CD4-positive, alpha-beta T cell treated with Interleukin-4 for 1 hour (primary cell): ENCODE data around the gene NTM.

Source experiments
- DNase-seq, 2 donors: peaks; one replicate each; pipeline ENCODE4 v3.0.0-alpha.2; 2020 to 2022

The NTM gene

GRCh38 chr11:131880316-131880715 lies 509.9 kb downstream of the NTM start:
- DNase-seq: no peak

DNA sequence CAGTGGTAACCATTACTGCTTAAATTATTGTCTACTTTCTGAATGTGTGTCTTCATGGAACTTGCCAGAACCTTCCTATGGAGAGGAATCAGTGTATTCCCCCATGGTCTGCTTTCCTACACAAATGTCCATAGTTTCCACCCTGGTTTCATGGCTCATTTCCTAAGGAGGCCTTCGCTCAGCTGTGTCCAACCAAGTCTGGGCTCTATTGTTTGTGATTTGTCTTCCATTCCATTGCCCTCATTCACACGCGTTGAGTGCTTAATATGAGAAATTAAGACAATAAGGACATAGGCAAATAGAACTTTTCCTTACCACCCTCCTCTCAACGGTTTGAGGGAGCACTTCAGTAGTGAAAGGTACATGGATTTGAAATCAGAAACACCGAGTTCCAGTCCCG lies 510.6 kb downstream of the NTM start:
- no peak for DNase-seq

- no peak for DNase-seq
Measured at GRCh38 chr11:131883332-131883731, 512.9 kb downstream of the NTM start.

- DNase-seq: no peak
Measured at GRCh38 chr11:131884461-131885073, 514.2 kb downstream of the NTM start.

DNA sequence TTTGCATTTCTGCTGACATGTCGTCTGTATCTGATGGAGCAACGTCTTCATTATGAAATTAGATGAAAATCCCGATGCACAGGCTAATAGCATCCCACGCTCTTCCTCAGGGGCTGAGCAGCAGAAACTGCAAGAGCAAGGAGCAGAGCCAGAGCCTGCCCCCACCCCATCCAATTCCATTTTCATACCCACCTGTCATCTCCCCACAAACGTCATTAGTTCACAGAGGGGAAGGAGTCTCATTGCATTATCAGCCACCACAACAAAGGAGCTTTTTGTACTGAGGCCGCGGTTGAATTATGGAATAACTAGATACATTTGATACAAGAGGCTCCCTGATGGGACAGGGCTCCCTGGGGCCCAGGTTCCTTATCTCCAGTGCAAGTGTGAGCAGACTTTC lies 515.0 kb downstream of the NTM start:
- no peak for DNase-seq

GRCh38 chr11:131886201-131886600 lies 515.8 kb downstream of the NTM start:
- DNase-seq: no peak

DNA sequence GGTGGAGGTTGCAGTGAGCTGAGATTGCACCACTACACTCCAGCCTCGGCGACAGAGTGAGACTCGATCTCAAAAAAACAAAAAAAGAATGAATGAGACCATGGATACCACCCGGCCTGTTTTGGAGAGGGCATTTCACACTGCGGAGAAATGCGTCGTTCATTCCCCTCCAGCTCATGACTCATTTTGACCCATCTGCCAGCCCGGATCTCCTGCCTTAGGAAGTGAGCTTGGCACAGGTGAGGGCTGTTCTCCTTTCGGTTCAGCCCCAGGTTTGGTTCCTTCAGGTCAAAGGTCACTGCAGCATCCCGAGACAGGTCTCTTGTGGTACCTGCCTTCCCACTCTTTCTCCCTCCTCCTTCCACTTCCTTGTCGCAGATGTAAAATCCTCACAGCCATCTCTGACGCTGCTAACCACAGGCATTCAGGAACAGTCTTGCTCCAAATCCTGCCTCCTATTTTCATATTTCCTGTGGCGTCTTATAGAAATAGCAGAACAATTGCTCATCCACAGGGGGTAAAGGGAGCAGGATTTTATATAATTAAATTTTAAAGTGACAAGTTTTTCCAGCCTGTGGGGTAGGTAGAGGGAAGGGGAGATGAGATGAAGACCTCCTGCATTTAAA lies 517.9 kb downstream of the NTM start:
- DNase-seq: no peak

DNA sequence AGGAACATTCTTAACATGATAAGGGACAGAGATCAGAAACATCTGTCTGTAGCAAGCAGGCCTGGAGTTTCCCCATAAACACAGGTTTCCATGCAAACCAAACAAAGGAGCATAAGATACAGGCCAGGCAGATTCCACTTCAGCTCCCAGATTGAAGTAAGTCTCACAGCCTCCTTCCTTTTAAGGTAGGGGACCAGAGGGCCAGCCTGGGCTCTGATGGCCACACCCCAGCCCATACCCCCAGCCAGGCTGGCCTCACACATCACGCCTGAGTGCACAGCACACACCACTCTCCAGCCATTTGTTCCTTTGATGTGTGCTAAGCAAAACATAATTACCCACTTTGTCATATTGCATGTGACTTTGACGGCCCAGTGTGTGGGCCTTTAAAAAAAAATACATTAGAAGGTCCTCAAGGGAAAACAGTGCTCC lies 518.7 kb downstream of the NTM start:
- DNase-seq: no peak

DNA sequence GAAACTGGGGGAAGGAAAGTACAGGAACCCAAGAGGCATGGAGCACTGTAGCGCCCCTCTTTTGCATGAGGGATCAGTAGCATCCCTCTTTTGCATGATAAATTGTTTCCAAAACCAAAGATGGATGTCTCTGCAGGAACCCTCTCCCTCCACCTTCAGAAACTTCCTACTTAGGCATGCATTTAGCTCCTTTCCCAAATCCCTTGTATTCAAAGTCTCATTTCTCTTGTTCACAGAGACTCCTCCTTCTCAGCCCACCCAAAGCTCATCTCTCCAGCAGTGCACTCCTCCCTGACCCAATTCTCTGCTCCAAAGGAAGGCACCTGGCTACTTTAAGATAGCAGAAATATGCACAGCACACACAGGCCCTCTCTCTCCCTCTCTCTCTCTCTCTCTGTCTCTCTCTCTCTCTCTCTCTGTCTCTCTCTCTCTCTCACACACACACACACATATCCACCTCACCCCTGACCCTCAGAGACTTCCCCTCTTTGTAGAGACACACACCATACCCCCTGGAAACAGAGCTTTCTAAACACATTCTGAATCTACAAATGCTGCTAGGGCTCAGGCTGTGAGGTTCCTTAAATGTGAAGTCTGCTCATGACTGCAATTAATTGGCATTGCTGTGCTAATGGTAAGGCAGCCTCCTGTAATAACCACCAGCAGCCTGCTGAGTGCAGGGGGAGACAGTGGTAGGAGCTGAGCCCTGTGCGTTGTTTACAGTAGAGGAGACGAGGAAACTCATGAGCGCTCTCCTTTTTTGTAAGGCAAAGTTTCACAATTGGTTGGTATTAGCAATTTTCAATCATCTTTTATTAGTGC lies 519.6 kb downstream of the NTM start:
- no peak for DNase-seq

- DNase-seq: no peak
Measured at GRCh38 chr11:131893103-131893890, 522.9 kb downstream of the NTM start.

DNA sequence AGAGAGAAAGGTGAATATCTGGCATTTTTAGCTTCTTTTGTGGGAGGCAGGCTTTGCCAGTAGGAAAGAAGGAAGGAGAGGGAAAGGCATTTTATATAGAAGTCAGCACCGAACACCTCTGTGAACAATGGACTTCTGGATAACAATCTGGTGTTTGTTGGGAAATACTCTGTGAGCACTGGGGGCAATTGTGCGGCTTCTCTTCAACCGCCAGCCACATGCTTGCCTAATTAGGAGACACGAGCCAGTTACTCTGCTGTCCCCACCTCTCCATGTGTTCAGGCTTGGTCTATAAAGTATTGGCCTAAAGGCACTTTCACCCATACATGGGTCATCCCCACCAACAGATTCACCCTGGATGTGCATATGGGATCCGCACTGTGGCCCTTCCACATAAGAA lies 523.6 kb downstream of the NTM start:
- DNase-seq: no peak

DNA sequence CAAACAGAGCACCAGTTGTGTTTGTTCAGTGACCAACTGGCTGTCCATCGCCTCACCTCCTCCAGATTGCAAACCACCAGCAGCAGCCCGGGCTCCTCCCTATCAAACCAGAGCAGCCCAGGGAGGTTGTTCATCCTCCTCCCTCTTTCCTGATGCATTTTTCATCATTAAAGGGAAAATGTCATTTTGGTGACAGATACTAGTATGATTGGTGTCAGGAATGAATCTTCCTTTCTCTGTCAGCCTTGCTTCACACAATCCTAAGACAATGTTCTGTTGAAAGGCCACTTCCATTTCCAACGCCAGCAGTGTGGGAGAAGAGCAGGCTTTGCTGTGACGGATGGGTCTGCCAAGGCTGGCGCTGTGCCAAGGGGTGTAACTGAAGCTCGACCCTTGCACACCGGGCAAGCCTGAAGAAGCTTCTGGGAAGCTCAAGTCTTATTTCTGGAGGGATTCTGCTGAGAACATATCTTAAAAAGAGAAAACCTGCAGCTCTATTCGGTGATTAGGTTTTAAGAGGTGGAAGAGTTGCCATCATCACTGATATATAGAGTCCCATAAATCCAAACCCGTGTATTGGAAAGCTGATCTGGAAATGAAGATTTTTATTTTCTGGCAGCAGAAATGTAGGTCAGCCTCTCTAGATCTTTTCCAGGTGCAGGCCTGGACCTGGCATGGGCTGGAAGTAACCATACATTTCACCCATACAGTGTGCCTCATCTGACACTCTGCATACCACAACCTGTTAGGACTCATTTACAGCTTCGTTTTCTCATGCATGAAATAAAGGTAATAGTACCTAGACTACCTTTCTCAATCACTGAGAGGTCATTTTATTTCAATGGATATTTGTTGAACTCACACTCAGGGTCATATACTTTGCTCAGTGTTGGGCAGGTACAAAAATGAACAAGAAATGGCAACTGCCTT lies 524.5 kb downstream of the NTM start:
- DNase-seq: no peak

GRCh38 chr11:131895865-131896264 lies 525.5 kb downstream of the NTM start:
- DNase-seq: no peak

- DNase-seq: no peak
Measured at GRCh38 chr11:131896978-131897615, 526.7 kb downstream of the NTM start.

DNA sequence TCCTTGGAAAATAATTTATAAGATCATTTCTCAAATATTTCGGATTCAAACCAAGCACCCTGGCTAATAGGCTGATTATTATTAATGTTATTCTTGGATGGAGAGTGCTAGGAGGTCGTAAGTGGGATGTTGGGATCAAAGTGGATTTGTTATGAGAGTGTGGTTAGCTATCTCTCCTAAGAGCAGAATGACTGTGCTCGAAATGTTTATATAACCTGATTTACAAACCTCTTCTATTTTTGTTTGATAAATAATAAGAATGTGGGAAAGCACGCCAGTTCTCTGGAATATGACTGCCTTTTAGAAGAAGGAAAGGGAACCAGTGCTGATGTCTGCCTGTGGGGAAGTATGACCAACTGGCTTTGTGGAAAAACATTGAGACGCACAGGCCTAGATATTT lies 527.5 kb downstream of the NTM start:
- DNase-seq: no peak

DNA sequence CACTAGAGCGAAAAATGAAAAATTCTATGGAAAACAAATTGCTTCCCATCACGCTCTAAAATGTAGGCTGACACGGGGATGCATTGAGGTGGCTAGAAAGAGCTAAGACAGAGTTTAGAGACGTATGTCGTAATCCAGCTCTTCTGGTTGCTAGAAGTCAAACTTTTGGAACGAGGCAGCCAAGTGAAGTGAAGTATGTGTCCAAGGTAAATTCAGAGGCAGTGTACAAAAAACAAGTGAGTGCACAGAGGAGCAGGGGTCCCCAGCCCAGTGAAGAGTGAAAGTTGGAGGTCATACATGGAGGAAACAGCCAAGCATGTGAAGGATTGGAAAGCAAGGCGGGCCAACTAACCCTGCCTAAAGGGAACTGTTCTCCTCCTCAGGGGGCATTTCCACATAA lies 528.5 kb downstream of the NTM start:
- DNase-seq: no peak

DNA sequence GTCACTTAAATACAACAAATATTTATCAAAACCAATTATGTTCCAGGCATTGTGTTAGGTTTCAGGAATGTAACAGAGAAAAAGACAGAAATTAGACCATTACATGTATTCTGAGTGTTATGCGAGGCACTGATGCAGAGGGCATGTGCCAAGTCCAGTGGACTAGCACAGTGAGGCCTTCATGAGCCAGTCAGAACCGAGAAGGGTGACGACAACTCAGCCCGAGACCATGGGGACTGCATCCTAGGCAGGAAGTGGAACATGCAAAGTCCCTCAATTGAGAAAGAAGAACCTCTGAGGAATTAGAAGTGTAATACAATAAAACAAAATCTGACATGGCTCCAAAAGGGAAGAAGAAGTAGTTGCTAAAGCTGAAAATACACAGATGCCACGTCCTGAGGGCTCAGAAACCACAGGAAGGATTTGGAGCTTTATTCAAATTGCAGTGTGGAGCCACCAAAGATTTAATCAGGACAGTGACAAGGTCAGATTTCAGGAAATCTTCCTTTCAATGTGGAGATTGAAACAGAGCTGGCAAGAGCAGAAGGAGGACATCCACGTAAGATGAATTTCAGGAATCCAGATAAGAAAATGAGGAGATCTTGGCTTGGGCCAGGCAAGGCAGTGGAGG lies 529.6 kb downstream of the NTM start:
- DNase-seq: no peak

DNA sequence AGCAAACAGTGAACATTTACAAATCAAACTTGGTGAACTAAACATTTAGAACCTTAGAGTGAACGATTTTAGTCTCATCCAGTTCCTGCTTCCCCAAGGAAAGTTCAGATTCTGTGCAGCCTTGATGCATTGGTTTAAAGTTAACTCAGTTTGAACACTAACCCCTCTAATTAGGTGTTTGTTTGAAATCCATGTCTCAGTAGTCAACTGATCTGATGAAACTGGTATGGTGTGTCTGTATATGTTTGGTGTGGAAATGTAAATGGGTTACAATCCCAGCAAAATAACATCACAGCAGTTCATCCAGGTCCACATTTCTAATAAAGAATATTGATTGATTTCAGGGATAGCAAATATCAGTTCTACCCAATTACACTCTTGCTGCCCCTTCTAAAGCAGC lies 532.0 kb downstream of the NTM start:
- DNase-seq: no peak

GRCh38 chr11:131903074-131903473 lies 532.7 kb downstream of the NTM start:
- DNase-seq: no peak

- DNase-seq: no peak
Measured at GRCh38 chr11:131904756-131905155, 534.3 kb downstream of the NTM start.

DNA sequence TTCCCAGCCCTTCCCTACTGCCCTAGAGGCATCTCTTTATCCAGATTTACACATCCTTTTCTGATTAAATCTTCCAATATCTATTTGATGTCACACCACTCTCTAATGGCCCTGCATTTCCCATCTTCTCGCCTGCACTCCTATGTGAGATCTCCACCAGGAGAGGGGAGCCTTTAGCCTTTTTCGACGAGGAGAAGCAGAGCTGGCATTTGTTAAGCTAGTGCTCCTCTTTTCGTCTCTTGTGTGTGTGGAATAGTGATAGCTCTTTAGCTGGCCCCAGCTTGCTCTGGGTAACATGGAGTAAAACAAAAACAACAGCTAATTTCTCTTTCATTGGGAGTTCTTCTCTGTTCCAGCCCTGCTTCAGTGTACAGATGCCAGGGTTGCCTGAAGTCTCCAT lies 536.5 kb downstream of the NTM start:
- DNase-seq: no peak
